ENCODE measurements around the gene MRPS10.

- TF ChIP-seq, protein P1, sequence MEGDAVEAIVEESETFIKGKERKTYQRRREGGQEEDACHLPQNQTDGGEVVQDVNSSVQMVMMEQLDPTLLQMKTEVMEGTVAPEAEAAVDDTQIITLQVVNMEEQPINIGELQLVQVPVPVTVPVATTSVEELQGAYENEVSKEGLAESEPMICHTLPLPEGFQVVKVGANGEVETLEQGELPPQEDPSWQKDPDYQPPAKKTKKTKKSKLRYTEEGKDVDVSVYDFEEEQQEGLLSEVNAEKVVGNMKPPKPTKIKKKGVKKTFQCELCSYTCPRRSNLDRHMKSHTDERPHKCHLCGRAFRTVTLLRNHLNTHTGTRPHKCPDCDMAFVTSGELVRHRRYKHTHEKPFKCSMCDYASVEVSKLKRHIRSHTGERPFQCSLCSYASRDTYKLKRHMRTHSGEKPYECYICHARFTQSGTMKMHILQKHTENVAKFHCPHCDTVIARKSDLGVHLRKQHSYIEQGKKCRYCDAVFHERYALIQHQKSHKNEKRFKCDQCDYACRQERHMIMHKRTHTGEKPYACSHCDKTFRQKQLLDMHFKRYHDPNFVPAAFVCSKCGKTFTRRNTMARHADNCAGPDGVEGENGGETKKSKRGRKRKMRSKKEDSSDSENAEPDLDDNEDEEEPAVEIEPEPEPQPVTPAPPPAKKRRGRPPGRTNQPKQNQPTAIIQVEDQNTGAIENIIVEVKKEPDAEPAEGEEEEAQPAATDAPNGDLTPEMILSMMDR (IDR thresholded peaks at IDR 0.05), result no peak
- no peak for TF ChIP-seq POLR2A (IDR thresholded peaks at IDR 0.05)
These were observed 14.5 kb downstream of the MRPS10 start for GRCh38 chr6:42203183-42203582.

All from body of pancreas (tissue), 4 donors.